NCI-H2227 treated with DMSO at 0.1 percent for 48 hours (cell line): ENCODE data around the gene GHR.

Experiments used
- DNase-seq: peaks from one replicate; lab custom pipeline; 2025; lab: John Stamatoyannopoulos, UW

GHR gene

GRCh38 chr5:42516282-42517042 is 93.2 kb downstream of the GHR start:
- DNase-seq: no peak

DNA sequence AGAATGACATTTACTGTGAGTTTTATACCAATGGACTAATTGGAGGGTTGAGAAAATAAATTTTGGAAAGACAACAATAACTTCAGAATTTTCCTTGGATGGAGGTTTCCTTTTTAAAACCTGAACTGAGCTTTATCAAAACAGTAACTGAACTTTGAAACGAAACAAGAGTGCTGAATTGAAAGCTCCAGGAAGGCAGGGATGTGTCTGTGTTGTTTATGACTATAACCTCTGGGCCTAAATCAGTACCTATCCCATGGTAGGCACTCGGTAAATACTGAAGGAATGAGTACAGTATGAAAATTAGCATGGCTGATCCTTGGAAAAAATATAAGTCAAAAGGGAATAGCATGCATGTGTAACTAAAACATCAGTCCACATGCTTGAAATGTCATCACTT is 93.9 kb downstream of the GHR start:
- no peak for DNase-seq

DNA sequence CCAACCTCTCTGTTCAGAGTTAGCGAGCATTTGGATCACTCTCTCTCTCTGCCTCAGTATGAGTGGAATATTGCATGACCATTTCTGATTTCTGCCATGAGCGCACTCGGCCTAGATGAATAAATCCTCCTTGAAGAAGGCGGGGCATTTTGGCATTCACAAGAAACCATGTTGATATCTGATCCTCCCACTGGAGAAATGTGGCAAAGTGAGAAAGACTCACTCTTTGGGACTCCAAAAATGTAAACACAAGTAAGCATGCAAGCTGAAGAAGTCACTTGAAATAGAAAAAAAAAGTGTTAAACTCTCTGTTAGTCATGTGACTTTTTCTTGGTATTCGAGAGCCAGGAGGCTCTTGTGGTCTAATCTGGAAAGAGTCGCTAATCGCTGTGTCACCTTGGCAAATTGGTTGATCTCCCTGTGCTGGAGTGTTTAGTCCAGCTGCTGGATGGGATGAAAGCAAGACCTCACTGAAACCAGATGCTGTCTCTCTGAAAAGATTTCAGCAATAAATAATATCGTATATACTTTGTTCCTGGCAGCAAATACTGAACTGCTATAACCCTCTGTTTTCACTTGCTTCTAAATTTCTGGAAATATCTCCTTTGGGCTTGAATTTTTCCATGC is 95.5 kb downstream of the GHR start:
- no peak for DNase-seq

GRCh38 chr5:42520203-42520602 is 97.0 kb downstream of the GHR start:
- DNase-seq: no peak

DNA sequence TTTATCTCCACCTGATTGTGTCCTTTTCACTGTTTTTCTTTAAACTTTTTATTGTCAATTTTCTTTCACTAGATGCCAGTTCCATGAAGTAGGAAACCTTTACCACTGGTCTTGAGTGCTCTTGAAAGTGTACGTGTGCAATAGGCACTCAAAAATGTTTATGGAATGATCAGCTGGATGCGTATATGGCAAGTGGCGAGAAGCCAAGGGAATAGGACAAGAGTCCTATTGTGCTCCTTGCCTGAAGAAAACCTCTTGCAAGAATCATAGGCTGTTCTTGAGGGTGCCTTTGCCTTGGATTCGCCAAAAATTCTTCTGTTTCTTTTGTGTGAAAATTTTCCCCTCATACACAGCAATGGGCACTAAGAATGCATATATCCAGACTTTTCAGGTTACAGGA is 97.7 kb downstream of the GHR start:
- DNase-seq: no peak

DNA sequence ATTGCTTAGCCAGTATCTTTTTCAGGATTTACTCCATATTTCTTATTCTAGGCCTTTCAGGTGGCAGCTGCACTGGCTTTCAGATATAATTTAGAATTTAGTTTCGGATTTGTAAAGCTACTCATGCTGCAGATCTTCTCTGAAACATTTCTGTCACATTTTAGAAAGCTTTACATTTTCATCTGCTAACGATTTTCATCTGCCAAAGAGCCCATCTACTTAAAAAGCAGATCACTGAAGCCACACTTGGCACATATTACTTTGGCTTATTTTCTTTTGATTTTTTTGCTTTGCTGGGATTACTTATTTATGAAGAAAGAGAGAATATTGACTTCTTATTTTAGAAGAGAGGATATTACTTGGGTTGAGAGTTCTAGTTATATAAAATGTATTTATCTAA is 98.2 kb downstream of the GHR start:
- DNase-seq: no peak

DNA sequence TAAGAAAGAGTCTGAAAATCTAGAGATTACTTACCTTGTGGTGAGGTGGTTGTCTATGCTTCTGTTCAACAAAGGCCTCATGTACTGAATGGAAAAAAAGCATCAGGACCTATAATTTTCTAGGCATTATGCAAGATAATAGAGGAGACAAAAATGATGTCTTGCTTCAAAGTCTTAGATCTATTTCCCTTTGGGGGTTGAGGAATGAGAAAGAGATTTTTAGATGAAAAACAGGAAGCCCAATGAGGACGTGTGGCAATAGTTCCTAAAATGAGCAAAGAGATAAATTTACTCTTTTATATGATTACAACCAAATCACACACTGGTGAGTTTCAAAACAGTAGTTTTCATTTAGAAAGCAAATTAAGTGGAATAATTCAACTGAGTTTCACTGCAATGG is 99.5 kb downstream of the GHR start:
- no peak for DNase-seq

DNA sequence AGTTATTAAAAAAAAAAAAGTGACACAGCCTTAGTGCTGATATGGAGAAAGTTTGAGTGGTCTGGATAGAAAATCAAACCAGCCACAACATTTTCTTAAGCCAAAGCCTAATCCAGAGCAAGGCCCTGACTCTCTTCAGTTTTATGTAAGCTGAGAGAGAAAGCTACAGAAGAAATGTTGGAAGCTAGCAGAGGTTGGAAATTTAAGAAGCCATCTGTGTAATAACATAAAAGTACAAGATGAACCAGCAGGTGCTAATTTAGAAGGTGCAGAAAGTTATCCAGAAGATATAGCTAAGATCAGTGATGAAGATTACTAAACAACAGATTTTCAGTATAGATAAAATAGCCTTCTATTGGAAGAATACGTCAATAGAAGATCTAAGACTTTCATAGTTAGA is 102.9 kb downstream of the GHR start:
- DNase-seq: no peak

DNA sequence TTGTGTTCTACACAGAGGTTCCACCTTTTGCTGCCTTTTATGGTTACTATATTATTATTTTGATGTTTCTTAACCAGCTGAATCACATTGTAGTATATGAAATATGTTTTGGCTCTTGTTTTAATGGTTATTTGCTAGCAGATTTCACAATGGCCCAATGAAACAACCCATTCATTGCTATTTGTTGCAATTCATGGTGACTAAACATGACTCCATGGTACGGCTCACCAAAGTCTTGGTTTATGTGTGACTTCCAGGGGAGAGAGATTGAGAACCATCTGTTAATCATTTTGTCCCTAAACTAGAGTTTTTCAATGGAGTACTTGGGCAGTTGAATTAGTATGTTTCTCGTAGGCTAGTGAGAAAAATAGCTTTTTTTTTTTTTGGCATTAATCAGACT is 108.4 kb downstream of the GHR start:
- DNase-seq: no peak

GRCh38 chr5:42542106-42542505 is 118.9 kb downstream of the GHR start:
- no peak for DNase-seq

DNA sequence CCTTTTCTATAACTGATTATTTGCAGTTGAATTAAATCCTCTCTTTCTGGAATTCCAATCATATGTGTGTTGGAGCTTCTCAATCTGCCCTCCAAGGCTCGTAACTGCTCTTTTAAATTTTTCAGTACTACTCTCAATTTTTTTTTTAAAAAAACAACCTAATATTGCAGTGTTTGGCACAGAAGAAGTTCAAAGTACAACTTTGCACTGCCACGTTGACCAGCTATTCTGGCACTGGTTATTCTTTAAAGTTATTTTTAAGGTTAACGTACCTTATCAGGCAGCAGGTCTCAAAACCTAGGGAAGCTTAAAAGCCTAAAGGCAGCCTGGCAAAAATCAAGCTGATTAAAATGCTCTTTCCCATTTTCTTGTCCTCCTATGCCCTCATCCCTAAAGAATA is 120.5 kb downstream of the GHR start:
- DNase-seq: no peak

- no peak for DNase-seq
Observed at GRCh38 chr5:42545038-42545437, 121.8 kb downstream of the GHR start.

DNA sequence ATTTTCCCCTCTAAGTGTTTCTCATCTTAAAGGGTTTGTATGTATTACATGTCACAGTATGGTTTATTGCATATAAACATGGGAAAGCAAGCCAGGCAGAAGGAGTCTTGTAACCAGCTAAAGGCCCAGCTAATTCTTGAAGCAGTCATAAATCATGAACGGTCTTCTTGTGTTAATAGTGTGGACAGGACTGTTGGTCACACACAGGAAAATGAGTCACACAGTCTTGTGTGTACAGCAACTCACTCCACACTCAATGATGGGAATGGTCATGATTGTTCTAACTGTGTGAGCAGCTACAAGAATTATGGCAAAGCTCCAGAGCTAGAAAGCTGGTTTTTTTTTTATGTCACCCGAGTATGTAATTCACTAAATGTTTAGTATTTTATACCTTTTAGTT is 123.9 kb downstream of the GHR start:
- no peak for DNase-seq

DNA sequence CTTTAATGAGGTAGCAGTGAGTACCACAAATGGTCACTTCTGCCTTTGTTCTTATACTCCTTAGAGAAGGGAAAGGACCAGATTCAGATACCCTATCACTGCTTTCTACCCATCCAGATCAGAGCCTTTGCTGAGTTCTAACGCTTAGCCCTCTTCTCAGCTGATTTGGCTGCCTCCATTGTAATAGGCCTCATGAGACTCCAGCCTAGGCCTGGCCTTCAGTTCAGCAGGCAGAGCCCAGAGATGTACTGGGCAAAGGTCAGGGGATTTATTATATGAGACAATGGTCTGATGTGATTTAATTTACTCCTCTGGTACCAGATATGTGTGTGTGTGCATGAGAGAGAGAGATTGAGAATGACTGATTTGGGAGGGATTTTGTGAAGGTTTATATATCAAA is 124.7 kb downstream of the GHR start:
- no peak for DNase-seq

DNA sequence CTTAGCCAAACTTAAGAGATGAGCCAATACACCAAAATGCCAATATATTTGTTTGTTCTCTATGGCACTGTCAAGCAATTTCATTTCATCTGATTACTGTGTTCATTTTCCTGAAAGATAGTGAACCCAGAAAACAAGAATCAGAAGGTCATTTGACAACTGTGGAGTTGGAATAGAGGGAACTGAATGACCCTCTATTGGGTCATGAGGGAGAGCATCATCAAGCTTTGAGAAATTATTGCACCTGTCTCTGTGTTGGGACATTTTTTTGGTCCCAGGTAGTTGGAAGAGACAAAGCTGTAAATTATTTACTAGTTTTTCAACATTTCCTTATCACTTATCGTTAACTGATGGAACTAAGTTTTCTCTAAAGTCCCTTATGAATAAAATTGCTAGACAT is 129.4 kb downstream of the GHR start:
- DNase-seq: no peak

DNA sequence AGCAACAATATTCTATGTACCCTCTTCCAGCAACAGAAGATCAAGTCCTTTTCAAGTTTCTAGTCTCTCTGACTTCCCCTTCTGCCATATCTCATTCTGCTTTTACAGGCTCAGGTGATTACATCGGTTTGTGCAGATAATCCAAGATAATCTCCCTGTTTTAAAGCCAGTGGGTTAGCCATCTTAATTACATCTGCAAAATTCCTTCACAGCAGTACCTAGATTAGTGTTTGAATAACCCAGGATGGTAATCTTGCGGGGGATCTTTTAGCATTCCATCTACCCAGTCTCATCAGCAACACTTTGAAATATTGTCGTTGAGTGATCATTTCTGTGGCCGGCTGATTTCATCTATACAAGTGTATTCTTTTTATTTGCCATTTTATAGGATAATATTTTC is 130.2 kb downstream of the GHR start:
- DNase-seq: no peak

GRCh38 chr5:42555010-42555409 is 131.8 kb downstream of the GHR start:
- no peak for DNase-seq

DNA sequence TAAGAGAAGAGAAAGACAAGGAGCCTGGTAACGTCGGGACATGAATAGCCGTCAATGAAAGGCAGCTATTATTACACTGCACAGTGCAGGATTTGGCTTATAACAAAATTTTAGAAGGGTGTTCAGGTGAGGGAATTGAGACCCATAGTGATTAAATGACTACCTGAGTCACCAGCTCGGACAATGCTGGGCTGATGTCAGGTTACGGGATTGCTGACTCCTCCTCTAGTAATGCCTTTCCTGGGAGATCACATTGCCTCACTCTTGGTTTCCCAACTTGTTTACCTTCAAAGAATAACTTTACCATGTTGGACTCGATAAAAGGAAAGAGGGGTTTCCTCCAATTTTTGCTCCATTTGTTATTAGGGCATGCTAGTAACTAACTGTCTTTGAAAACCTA is 132.6 kb downstream of the GHR start:
- no peak for DNase-seq

DNA sequence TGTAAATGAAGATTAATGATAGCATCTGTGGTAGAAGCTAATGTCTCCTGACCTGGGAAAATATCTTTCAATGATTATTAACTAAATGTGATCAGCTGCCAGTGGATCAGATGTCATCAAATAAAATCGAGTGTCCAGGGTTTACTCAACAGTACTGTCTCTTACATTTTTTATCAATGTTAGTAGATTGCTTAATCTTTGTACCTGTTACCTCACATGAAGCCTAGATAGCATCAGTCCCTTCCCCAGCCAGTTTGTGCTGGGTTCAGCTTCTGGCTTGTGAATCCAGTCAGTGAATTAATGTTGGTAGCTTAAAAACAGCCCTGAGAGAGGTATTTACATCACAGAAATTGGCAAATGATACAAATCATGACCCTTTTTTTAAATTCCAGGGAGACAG is 134.4 kb downstream of the GHR start:
- DNase-seq: no peak

- DNase-seq: no peak
Observed at GRCh38 chr5:42561656-42562055, 138.4 kb downstream of the GHR start.

GRCh38 chr5:42564689-42565356 is 141.6 kb downstream of the GHR start:
- no peak for DNase-seq

DNA sequence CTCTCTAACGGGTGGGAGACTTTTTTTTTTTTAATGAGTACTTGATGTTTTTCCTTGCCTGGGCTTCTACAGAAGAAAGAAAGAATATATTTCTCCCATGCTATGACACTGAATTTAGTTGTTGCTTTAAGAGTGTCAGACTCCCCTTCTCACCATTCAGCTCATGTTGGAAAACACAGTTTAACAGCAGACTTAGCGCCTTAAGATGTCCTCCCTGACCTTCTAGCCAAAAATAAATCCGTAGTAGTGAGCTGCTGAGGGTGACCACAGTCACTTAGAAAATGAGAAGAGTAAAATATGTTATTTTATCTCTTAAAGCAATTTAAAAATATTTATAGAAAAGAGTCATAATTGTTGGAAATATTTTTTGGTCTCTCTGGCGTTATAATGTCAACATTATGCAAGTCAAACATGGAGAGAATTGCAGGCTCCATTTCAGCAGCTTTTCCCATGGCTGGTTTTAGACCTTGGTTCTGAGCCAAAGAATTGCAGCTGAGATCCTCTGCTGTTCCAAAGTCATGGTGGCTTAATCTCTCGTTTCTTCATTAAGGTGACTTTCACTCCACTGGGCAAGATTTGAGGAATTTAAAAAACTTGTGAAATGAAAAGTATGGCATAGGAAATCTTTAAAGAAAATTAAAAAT is 143.5 kb downstream of the GHR start:
- DNase-seq: no peak

- no peak for DNase-seq
Observed at GRCh38 chr5:42569325-42569724, 146.1 kb downstream of the GHR start.
